ENCODE measurements around the gene HSD11B2.

HSD11B2 gene

GRCh38 chr16:67425061-67425460 lies 5.9 kb upstream of the HSD11B2 start:
- Histone ChIP-seq H3K4me3 (ENCODE audit: low read depth in 1 of 5, low read length in 5 of 5) (no peak overlapping the region), H3K27me3 (ENCODE audit: control insufficient read depth in 5 of 5, insufficient read depth in 4 of 5, low read length in 5 of 5) (peaks cover 12 to 39% (median 22%) of the 10 kb centered on the region in 5 donors), H3K4me1 (ENCODE audit: control insufficient read depth in 5 of 5, insufficient read depth in 5 of 5, low read length in 5 of 5) (peaks cover 0 to 32% (median 17%) of the 10 kb centered on the region in 5 donors), H3K9me3 (ENCODE audit: control insufficient read depth in 5 of 5, low read length in 5 of 5) (no peaks in the 10 kb centered on the region), H3K27ac (ENCODE audit: low read depth, low read length) (no peak overlapping the region), H3K36me3 (ENCODE audit: control insufficient read depth in 5 of 5, insufficient read depth in 5 of 5, low read length in 5 of 5) (no peaks in the 10 kb centered on the region), H3K9ac (ENCODE audit: low read length in 5 of 5) (no peak overlapping the region)

- Histone ChIP-seq H3K27me3 (ENCODE audit: control insufficient read depth in 5 of 5, insufficient read depth in 4 of 5, low read length in 5 of 5) (peaks cover 12 to 42% (median 22%) of the 10 kb centered on the region in 5 donors), H3K9me3 (ENCODE audit: control insufficient read depth in 5 of 5, low read length in 5 of 5) (no peaks in the 10 kb centered on the region), H3K27ac (ENCODE audit: low read depth, low read length) (no peak overlapping the region), H3K36me3 (ENCODE audit: control insufficient read depth in 5 of 5, insufficient read depth in 5 of 5, low read length in 5 of 5) (no peaks in the 10 kb centered on the region), H3K4me1 (ENCODE audit: control insufficient read depth in 5 of 5, insufficient read depth in 5 of 5, low read length in 5 of 5) (peaks cover 0 to 37% (median 23%) of the 10 kb centered on the region in 5 donors), H3K4me3 (ENCODE audit: low read depth in 1 of 5, low read length in 5 of 5) (no peak overlapping the region), H3K9ac (ENCODE audit: low read length in 5 of 5) (no peak overlapping the region)
Measured at GRCh38 chr16:67425580-67425979, 5.3 kb upstream of the HSD11B2 start.

- Histone ChIP-seq H3K9me3 (ENCODE audit: control insufficient read depth in 5 of 5, low read length in 5 of 5) (no peaks in the 10 kb centered on the region), H3K4me3 (ENCODE audit: low read depth in 1 of 5, low read length in 5 of 5) (no peak overlapping the region), H3K27ac (ENCODE audit: low read depth, low read length) (no peak overlapping the region), H3K4me1 (ENCODE audit: control insufficient read depth in 5 of 5, insufficient read depth in 5 of 5, low read length in 5 of 5) (peaks cover 0 to 38% (median 24%) of the 10 kb centered on the region in 5 donors), H3K36me3 (ENCODE audit: control insufficient read depth in 5 of 5, insufficient read depth in 5 of 5, low read length in 5 of 5) (no peaks in the 10 kb centered on the region), H3K27me3 (ENCODE audit: control insufficient read depth in 5 of 5, insufficient read depth in 4 of 5, low read length in 5 of 5) (peaks cover 12 to 42% (median 22%) of the 10 kb centered on the region in 5 donors), H3K9ac (ENCODE audit: low read length in 5 of 5) (no peak overlapping the region)
Measured at GRCh38 chr16:67426022-67426421, 4.9 kb upstream of the HSD11B2 start.

GRCh38 chr16:67426950-67427349 lies 4.0 kb upstream of the HSD11B2 start:
- H3K9ac ChIP-seq (ENCODE audit: low read length in 5 of 5): no peak overlapping the region
- H3K27me3 ChIP-seq (ENCODE audit: control insufficient read depth in 5 of 5, insufficient read depth in 4 of 5, low read length in 5 of 5): peaks cover 12 to 42% (median 22%) of the 10 kb centered on the region in 5 donors
- no peak overlapping the region for H3K4me3 ChIP-seq (ENCODE audit: low read depth in 1 of 5, low read length in 5 of 5)
- H3K27ac ChIP-seq (ENCODE audit: low read depth, low read length): no peak overlapping the region
- H3K36me3 ChIP-seq (ENCODE audit: control insufficient read depth in 5 of 5, insufficient read depth in 5 of 5, low read length in 5 of 5): no peaks in the 10 kb centered on the region
- H3K4me1 ChIP-seq (ENCODE audit: control insufficient read depth in 5 of 5, insufficient read depth in 5 of 5, low read length in 5 of 5): peaks cover 0 to 44% (median 31%) of the 10 kb centered on the region in 5 donors
- H3K9me3 ChIP-seq (ENCODE audit: control insufficient read depth in 5 of 5, low read length in 5 of 5): no peaks in the 10 kb centered on the region

GRCh38 chr16:67428146-67428731 lies 2.7 kb upstream of the HSD11B2 start:
- H3K4me1 ChIP-seq (ENCODE audit: control insufficient read depth in 5 of 5, insufficient read depth in 5 of 5, low read length in 5 of 5): peaks cover 1 to 48% (median 31%) of the 10 kb centered on the region in 5 donors
- H3K9ac ChIP-seq (ENCODE audit: low read length in 5 of 5): no peak overlapping the region
- H3K9me3 ChIP-seq (ENCODE audit: control insufficient read depth in 5 of 5, low read length in 5 of 5): no peaks in the 10 kb centered on the region
- H3K4me3 ChIP-seq (ENCODE audit: low read depth in 1 of 5, low read length in 5 of 5): no peak overlapping the region
- H3K36me3 ChIP-seq (ENCODE audit: control insufficient read depth in 5 of 5, insufficient read depth in 5 of 5, low read length in 5 of 5): no peaks in the 10 kb centered on the region
- peaks cover 12 to 44% (median 22%) of the 10 kb centered on the region in 5 donors for H3K27me3 ChIP-seq (ENCODE audit: control insufficient read depth in 5 of 5, insufficient read depth in 4 of 5, low read length in 5 of 5)
- H3K27ac ChIP-seq (ENCODE audit: low read depth, low read length): no peak overlapping the region

- Histone ChIP-seq H3K27me3 (ENCODE audit: control insufficient read depth in 5 of 5, insufficient read depth in 4 of 5, low read length in 5 of 5) (peaks cover 12 to 44% (median 22%) of the 10 kb centered on the region in 5 donors), H3K4me3 (ENCODE audit: low read depth in 1 of 5, low read length in 5 of 5) (no peak overlapping the region), H3K36me3 (ENCODE audit: control insufficient read depth in 5 of 5, insufficient read depth in 5 of 5, low read length in 5 of 5) (no peaks in the 10 kb centered on the region), H3K4me1 (ENCODE audit: control insufficient read depth in 5 of 5, insufficient read depth in 5 of 5, low read length in 5 of 5) (peaks cover 1 to 47% (median 31%) of the 10 kb centered on the region in 5 donors), H3K27ac (ENCODE audit: low read depth, low read length) (no peak overlapping the region), H3K9me3 (ENCODE audit: control insufficient read depth in 5 of 5, low read length in 5 of 5) (no peaks in the 10 kb centered on the region), H3K9ac (ENCODE audit: low read length in 5 of 5) (no peak overlapping the region)
Measured at GRCh38 chr16:67429053-67429798, 1.7 kb upstream of the HSD11B2 start.

- no peaks in the 10 kb centered on the region for H3K36me3 ChIP-seq (ENCODE audit: control insufficient read depth in 5 of 5, insufficient read depth in 5 of 5, low read length in 5 of 5)
- H3K4me3 ChIP-seq (ENCODE audit: low read depth in 1 of 5, low read length in 5 of 5): peak overlapping the region in 4 of 5 donors; percentile 27 to 63 (median 44)
- peak overlapping the region in 1 of 5 donors; percentile 5 for H3K9ac ChIP-seq (ENCODE audit: low read length in 5 of 5)
- no peak overlapping the region for H3K27ac ChIP-seq (ENCODE audit: low read depth, low read length)
- peaks cover 1 to 42% (median 27%) of the 10 kb centered on the region in 5 donors for H3K4me1 ChIP-seq (ENCODE audit: control insufficient read depth in 5 of 5, insufficient read depth in 5 of 5, low read length in 5 of 5)
- peaks cover 12 to 37% (median 22%) of the 10 kb centered on the region in 5 donors for H3K27me3 ChIP-seq (ENCODE audit: control insufficient read depth in 5 of 5, insufficient read depth in 4 of 5, low read length in 5 of 5)
- no peaks in the 10 kb centered on the region for H3K9me3 ChIP-seq (ENCODE audit: control insufficient read depth in 5 of 5, low read length in 5 of 5)
Measured at GRCh38 chr16:67429799-67430503, 970 bp upstream of the HSD11B2 start.

- H3K27ac ChIP-seq (ENCODE audit: low read depth, low read length): no peak overlapping the region
- no peaks in the 10 kb centered on the region for H3K9me3 ChIP-seq (ENCODE audit: control insufficient read depth in 5 of 5, low read length in 5 of 5)
- H3K4me1 ChIP-seq (ENCODE audit: control insufficient read depth in 5 of 5, insufficient read depth in 5 of 5, low read length in 5 of 5): peaks cover 1 to 42% (median 31%) of the 10 kb centered on the region in 5 donors
- H3K4me3 ChIP-seq (ENCODE audit: low read depth in 1 of 5, low read length in 5 of 5): peak overlapping the region in 4 of 5 donors; percentile 27 to 63 (median 44)
- H3K36me3 ChIP-seq (ENCODE audit: control insufficient read depth in 5 of 5, insufficient read depth in 5 of 5, low read length in 5 of 5): peaks cover 0 to 2% (median under 1%) of the 10 kb centered on the region in 5 donors
- H3K9ac ChIP-seq (ENCODE audit: low read length in 5 of 5): peak overlapping the region in 1 of 5 donors; percentile 5
- H3K27me3 ChIP-seq (ENCODE audit: control insufficient read depth in 5 of 5, insufficient read depth in 4 of 5, low read length in 5 of 5): peaks cover 10 to 32% (median 20%) of the 10 kb centered on the region in 5 donors
Measured at GRCh38 chr16:67430504-67430976, 381 bp upstream of the HSD11B2 start.

GRCh38 chr16:67431775-67432505 lies 1.0 kb downstream of the HSD11B2 start:
- H3K27ac ChIP-seq (ENCODE audit: low read depth, low read length): no peak overlapping the region
- H3K27me3 ChIP-seq (ENCODE audit: control insufficient read depth in 5 of 5, insufficient read depth in 4 of 5, low read length in 5 of 5): peaks cover 5 to 21% (median 10%) of the 10 kb centered on the region in 5 donors
- H3K9me3 ChIP-seq (ENCODE audit: control insufficient read depth in 5 of 5, low read length in 5 of 5): no peaks in the 10 kb centered on the region
- peaks cover 0 to 11% (median 8%) of the 10 kb centered on the region in 5 donors for H3K36me3 ChIP-seq (ENCODE audit: control insufficient read depth in 5 of 5, insufficient read depth in 5 of 5, low read length in 5 of 5)
- peak overlapping the region; percentile 27 to 63 (median 48) for H3K4me3 ChIP-seq (ENCODE audit: low read depth in 1 of 5, low read length in 5 of 5)
- H3K4me1 ChIP-seq (ENCODE audit: control insufficient read depth in 5 of 5, insufficient read depth in 5 of 5, low read length in 5 of 5): peaks cover 1 to 34% (median 28%) of the 10 kb centered on the region in 5 donors
- peak overlapping the region in 3 of 5 donors; percentile 21 to 41 (median 25) for H3K9ac ChIP-seq (ENCODE audit: low read length in 5 of 5)

All from subcutaneous abdominal adipose tissue (tissue), 5 donors.